OCI-LY3 (cell line): Measurements from ENCODE around the gene GALNT10.

Experiments used
- EZH2phosphoT487 ChIP-seq: fragments of 200-600 bp; shearing (Covaris generic); IDR thresholded peaks from 2 replicates; pipeline ENCODE4 v1.6.1; 2018; ENCODE audit warnings: antibody characterized with exemption, mixed run types, low read depth
- TF ChIP-seq, protein P1 (sequence below): fragments of 200-600, 300-600 bp; sonication (generic); IDR thresholded peaks from 2 replicates; pipeline ENCODE4 v1.5.1; 2014; ENCODE audit warnings: antibody characterized with exemption, low read length, low read depth

DNA sequence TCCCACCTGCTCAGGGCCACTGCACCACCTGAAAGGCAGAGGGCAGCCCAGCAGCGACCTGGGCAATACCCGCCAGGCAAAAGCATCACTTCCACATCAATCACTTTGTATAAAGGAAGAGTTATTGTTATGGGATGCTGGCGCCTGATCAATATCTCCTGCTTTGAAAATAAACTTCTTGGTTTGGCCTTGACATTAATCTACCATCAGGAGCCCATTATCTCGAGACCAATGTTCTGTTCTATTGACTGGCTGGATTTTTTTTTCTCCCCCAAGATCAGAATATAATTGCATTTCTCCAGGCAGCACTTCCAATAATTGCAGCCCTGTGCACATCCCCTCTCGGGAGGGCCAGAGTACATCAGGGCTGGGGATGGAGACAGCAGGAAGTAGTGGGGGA, 210.8 kb downstream of the GALNT10 start:
- TF ChIP-seq, protein P1, sequence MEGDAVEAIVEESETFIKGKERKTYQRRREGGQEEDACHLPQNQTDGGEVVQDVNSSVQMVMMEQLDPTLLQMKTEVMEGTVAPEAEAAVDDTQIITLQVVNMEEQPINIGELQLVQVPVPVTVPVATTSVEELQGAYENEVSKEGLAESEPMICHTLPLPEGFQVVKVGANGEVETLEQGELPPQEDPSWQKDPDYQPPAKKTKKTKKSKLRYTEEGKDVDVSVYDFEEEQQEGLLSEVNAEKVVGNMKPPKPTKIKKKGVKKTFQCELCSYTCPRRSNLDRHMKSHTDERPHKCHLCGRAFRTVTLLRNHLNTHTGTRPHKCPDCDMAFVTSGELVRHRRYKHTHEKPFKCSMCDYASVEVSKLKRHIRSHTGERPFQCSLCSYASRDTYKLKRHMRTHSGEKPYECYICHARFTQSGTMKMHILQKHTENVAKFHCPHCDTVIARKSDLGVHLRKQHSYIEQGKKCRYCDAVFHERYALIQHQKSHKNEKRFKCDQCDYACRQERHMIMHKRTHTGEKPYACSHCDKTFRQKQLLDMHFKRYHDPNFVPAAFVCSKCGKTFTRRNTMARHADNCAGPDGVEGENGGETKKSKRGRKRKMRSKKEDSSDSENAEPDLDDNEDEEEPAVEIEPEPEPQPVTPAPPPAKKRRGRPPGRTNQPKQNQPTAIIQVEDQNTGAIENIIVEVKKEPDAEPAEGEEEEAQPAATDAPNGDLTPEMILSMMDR = no peak
- no peak for TF ChIP-seq EZH2phosphoT487
